ENCODE measurements around the gene TTC9C.
"Not testable (repeated sequence)": the region's sequence is repeated elsewhere in the genome, so short reads cannot be mapped to it uniquely, and the experiment has no call there.

TTC9C gene

DNA sequence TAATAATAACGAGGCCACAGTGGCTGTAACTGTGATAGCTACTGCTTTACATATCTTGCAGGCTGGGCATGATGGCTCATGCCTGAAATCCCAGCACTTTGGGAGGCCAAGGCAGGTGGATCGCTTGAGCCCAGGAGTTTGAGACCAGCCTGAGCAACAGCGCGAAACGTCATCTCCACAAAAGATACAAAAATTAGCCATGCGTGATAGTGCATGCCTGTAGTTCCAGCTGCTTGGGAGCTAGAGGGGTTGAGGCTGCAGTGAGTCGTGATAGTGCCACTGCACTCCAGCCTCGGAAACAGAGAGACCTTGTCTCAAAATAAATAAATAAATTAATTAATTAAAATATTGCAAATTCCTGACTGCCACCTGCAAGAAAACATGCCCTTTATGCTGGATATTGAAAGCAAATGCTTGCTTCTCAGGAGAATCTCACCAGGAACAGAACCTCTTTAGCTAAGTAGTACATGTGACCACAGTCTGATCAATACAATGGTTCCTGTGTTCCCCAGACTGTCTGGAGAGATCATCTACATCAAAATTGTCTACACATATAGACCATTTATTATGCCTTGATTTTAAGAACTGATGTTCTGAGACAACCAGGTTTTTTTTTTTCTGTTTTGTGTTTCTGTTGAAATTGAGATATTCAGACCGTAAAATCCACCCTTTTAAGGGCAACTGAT is 19.3 kb downstream of the TTC9C start:
- in situ Hi-C loops (cut with MboI; ENCODE audit: low sequenced_read_pairs), result no loop called here

DNA sequence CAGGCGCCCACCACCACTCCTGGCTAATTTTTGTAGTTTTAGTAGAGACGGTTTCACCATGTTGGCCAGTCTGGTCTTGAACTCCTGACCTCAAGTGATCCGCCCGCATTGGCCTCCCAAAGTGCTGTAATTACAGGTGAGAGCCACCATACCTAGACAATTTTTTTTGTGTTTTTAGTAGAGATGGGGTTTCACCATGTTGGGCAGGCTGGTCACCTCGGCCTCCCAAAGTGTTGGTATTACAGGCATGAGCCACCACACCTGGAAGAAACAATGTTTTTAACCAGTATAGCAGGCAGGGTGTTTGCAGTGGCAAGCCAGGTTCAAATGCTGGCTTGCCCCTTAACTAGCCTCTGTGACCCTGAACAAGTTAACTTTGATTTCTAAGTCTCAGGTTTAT is 21.6 kb downstream of the TTC9C start:
- in situ Hi-C loops (cut with MboI; ENCODE audit: low sequenced_read_pairs), result not testable (repeated sequence)

DNA sequence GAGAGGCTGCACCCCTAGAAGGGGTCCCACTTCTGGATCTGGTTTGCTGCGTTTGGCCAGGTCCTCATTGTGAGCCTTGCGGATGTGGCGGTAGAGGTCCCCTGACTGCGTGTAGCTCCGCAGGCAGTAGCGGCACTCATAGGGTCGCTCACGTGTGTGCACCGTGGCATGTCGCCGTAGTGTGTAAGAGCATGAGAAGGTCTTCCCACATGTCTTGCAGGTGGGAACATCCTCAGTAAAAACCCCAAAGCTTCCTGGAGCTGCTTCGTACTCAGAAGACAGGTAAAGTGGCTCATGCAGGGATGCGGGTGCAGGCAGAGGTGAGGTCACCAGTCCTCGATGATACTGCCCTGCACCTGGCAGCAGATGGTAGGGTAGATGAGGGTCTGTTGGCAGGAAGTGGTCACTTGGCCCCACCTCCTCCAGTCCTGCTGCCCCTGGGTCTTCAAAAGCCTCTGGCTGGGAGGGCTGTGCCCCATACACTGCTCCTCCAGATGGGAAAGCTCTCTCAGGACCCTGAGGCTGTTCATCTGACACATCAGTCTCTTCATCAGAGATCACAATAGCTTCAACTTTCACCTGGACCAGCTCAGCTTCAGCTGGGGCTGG is 24.0 kb downstream of the TTC9C start:
- in situ Hi-C loops (cut with MboI; ENCODE audit: low sequenced_read_pairs), result no loop called here

DNA sequence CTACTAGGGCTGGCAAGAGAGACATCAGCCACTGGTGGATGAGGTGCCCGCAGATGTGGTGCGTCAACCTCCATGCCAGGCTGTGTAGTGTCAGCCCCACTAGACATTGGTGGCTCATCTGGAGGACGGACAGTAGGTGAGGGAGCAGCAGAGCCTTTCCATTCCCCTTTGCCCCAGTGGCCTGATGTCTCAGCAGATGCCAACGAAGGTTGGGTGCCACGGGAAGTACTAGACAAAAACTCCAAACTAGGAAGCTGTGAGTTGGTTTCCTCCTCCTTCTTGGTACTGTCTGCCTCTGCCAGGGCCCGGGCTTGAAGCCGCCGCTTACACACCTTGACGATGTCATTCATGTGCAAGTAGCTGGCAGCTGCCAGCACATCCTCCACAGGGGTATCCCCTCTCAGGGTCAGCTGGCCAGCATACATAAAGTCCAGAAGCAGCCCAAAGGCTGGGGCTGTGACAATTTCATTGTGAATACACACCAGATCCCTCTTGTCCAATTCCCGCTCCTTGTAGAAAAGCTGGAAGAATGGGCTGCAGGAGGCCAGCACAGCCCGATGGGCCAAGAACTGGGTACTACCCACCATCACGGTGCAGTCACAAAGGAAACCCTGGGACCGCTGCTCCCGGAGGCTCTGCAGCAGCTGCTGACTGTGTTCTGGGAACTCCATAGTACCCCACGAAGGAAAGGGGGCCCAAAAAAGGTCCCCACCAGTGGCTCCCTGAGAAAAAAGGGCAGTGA is 24.9 kb downstream of the TTC9C start:
- in situ Hi-C loops (cut with MboI; ENCODE audit: low sequenced_read_pairs), result no loop called here

DNA sequence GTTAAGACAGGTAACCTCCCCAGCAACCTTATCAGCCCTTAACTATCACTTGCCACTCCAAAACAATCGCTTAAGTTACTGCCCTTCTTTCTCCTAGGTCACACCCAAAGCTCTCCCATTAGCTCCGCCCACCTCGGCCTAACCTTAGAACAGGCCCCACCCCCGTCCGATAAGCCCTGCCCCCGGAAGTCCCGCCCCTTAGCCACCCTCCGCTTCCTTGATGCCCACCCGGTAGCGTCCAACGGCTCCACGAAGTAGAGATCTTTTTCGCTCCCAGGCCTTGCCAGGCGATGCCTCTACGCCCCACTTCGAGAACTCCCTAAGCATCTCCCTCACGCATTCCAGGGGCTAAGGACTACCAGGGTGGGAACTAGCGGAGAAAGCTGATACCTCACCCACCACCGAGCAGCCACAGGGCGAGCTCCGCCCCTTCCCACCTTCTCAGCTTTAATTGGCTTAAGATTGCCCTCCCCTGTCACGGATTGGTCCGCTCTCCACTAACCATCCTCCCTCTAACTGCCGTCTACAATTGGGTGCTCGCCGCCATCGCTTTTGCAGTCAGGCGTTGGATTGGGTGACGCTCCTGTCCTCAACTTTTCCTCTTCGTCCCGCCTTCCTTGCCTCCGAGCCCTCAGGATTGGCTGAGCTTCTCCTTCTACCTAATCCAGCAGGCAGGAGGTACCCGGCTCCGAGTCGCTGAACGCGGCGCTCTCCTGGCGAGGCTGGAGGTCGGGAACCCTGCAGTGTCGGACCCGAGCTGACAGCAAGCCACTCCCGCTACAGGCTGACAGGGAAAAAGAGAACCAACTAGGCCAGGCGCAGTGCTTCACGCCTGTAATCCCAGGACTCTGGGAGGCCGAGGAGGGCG is 25.7 kb downstream of the TTC9C start, which contains the start of gene ZBTB3:
Gene ZBTB3 (minus strand): TSS at position 425 of the 868 bp plus-strand sequence. CDS start 496 bp downstream, outside the sequence.
- in situ Hi-C loops (cut with MboI; ENCODE audit: low sequenced_read_pairs), result no loop called here

DNA sequence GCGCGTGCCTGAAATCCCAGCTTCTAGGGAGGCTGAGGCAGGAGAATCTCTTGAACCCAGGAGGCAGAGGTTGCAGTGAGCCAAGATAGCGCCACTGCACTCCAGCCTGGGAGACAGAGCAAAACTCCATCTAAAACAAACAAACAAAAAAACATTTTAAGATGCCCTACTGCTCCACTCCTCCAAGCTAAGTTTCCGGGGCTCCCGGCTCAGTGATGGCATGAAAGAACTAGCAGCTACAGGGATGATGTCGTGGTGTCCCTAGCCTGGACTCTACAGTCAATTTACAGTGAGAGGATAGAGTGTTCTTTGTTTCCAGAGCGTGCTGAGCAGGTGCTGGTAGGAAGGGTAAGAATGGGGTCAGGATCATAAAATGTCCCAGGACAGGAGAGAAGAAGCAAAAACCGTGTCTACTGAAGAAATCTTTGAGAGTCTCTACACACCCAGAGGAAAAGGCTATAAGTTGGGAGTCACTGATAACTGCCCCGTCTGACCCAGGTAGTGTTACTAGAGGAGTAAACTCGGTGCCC is 26.9 kb downstream of the TTC9C start:
- in situ Hi-C loops (cut with MboI; ENCODE audit: low sequenced_read_pairs), result no loop called here

DNA sequence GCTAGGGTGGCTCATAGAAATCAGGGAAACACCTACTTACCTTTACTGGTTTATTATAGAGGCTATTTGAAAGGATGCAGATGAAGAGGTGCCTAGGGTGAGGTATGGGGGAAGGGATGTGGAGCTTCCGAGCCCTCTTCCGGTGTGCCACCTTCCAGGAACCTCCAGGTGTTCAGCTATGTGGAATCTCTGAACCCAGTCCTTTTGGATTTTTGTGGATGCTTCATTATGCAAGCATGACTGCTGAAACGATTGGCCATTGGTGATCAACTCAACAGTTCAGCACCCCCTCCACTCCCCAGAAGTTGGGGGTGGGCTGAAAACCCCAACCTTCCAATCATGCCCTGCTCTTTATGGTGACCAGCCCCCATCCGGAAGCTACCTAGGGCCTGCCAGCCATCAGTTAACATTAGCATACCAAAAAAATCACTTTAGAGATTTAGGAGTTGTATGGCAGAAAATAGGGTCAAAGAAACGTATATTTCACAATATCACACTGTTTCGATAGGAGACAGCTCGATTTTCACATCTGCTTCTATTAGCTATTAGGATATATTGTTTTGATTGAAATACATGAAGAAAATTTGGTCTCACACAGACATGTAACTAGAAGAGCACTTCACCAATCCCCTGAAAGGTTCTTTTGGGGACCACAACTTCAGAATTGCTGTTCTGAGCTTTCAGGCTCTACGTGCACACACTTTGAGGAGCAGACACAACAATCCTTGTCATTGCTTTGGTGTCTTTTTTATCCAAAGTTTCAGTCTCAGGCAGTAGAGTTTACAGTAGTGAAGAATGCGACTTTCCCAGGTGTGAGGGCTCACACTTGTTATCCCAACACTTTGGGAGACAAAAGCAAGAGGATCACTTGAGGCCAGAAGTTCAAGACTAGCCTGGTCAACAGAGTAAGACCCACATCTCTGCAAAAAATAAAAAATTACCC is 29.8 kb downstream of the TTC9C start:
- in situ Hi-C loops (cut with MboI; ENCODE audit: low sequenced_read_pairs), result no loop called here

DNA sequence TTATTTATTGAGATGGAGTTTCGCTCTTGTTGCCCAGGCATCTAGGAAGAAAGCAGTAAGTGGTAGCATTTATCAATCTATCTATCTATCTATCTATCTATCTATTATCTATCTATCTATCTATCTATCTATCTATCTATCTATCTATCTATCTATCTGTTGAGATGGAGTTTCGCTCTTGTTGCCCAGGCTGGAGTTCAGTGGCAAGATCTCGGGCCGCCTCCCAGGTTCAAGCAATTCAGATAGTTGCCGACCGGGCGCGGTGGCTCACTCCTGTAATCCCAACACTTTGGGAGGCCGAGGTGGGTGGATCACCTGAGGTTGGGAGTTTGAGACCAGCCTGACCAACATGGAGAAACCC is 32.6 kb downstream of the TTC9C start:
- in situ Hi-C loops (cut with MboI; ENCODE audit: low sequenced_read_pairs), result not testable (repeated sequence)

DNA sequence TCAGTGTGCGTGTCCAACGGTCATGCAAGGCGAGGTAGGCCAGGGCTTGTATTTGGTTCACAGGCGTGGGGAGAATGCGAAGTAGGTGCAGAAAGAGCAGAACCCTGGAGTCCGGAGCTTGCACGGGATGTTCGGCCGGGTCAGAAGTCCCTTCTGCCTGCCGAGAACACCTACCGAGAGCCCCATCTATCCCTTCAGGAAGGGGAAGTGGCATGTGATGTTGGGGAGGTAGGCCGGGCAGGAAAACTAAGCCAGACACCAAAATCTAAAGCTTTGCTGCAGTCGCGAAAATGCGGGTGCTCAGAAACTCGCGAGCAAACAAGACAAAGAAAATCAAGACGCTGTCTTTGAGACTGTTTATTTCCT is 42.5 kb downstream of the TTC9C start:
- in situ Hi-C loops (cut with MboI; ENCODE audit: low sequenced_read_pairs), result no loop called here

DNA sequence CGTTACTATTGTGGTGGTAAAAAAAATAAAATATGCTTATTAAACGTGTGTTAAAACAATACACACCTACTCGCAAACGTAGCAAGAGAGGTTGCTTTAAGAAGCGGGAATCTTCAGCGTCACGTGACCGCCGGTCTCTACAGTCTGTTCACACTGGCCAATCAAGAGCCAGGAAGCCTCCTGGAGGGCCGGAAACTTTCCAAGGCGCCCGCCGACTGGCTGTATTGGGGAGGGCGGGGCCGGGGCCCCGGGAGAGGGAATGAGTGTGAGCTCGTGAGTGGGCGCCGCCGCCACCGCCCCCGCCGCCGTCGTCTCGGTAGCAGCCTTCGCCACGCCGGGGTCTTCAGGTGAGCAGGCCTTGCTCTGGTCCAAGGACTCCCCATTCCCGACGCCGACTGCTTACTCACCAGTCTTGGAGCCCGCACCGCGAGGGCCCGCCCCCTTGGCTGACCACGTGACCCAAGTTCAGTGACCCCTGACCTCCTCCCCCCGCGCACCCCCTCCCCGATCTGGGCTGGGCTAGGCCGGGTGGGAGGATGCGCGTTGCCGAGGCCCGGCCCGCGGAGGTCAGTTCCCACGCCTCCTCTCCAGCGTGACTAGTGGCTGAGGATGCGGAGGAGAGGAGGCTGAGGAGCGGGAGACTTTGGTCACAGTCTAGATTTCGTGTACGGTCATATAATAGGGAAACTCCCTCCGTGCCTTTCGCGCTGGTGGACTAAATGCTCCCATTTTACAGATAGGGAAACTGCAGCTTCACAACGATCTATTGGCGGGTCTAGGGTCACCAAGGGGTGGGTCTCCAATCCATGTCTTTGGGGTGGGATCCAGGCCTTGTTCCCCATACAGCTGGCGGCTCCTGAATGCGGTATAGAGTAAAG is 43.1 kb downstream of the TTC9C start, which contains the start of gene TAF6L:
Gene TAF6L (plus strand): TSS at position 253 of the 878 bp plus-strand sequence. CDS start 4,388 bp downstream, outside the sequence.
- in situ Hi-C loops (cut with MboI; ENCODE audit: low sequenced_read_pairs), result no loop called here

DNA sequence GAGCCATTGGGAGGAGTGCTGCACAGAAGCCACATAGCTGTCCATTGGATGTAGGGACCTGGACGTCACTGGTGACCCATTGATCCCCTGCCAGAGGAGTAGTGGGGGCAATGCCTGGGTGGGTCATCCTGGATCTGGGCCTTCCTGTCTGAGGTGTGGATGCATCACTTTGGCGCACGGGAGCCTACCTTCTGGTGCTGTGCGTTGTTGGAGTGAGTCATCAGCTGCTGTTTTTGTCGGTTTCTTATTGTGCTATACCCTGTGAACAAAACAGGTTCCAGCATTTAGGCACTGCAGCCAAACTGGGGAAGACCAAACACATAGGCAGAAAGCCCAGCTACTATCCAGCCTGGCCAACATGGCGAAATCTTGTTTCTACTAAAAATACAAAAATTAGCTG is 46.1 kb downstream of the TTC9C start:
- in situ Hi-C loops (cut with MboI; ENCODE audit: low sequenced_read_pairs), result no loop called here

DNA sequence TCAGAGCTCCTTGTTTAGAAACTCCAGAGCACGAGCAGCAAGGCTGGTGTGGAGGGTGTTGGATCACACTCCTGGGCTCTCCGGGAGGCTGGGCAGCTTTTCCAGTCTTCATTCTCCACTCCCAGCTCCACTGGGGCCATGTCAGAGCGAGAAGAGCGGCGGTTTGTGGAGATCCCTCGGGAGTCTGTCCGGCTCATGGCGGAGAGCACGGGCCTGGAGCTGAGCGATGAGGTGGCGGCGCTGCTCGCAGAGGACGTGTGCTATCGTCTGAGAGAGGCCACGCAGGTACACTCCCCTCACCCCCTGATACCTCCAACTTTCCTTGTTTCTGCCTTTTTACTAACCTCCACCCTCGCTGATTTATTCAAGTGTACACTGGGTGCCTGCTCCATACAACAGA is 47.4 kb downstream of the TTC9C start:
- in situ Hi-C loops (cut with MboI; ENCODE audit: low sequenced_read_pairs), result no loop called here

DNA sequence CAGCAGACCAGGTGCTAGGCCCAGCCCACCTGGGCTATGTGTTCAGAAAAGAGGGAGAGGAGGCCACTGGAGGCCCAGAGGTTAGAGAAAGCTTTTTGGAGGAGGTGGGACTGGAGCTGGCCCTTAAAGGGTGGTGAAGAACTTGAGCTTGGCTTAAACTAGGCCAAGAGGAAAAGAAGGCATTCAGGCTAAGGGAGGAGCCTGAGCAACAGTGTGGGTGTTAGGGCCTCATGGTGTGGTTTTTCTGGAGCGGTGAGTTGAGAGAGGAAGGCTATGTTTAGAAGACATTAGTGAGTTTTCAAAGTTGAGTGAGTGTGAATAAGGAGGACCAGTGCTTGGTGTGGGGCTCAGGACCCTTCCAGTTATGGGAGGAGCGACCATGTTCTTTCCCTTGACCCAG is 49.1 kb downstream of the TTC9C start:
- in situ Hi-C loops (cut with MboI; ENCODE audit: low sequenced_read_pairs), result no loop called here

DNA sequence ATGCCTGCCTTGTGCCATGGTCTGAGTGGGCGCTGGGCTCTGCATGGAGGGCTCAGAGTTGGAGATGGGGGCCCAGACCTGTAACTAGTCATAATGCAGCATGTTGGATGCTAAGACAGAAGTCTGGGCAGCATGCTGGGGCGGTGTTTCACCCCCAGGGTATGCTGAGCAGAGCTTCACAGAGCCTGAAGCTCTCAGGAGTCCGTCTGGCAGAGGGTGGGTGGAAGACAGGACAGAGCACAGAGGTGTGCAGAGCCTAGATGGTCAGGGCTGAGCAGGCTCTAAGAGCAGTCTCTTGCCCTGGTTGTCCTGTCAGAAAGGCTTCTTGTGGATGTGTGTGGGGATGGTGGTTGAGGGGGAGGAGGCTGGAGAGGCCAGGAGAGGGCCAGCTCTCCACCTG is 50.2 kb downstream of the TTC9C start:
- in situ Hi-C loops (cut with MboI; ENCODE audit: low sequenced_read_pairs), result no loop called here

DNA sequence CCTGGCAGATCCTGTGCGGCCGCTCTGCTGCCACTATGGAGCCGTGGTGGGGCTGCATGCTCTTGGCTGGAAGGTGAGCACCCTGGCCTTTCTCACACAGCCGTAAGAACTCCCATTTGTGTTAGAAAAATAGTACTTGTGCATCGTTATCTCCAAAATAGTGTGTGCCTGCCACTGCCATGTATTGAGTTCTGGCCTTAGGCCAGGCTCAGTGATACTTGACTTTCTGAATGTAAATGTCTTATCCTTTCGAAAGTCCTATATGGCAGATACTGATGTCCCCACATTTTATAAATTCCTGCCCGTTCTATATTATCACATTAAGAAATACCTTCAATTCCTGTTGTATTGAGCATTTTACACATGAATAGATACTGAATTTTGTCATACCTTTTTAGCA is 54.5 kb downstream of the TTC9C start:
- in situ Hi-C loops (cut with MboI; ENCODE audit: low sequenced_read_pairs), result no loop called here

DNA sequence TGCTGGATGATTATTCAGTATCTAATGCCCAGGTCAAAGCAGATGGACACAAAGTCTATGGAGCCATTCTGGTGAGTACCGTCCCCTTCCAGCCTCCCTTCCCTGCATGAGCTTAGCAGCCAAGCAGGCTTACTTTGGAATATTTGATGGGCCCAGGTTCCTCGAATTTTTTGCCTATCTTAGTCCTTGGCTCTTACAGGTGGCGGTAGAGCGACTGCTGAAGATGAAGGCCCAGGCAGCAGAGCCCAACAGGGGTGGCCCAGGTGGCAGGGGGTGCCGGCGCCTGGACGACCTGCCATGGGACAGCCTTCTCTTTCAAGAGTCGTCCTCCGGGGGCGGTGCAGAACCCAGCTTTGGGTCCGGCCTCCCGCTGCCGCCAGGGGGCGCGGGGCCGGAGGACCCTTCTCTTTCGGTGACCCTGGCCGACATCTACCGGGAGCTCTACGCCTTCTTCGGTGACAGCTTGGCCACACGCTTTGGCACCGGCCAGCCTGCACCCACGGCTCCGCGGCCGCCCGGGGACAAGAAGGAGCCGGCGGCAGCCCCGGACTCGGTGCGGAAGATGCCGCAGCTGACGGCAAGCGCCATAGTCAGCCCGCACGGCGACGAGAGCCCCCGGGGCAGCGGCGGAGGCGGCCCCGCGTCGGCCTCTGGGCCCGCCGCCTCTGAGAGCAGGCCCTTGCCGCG is 58.2 kb downstream of the TTC9C start:
- in situ Hi-C loops (cut with MboI; ENCODE audit: low sequenced_read_pairs), result no loop called here

DNA sequence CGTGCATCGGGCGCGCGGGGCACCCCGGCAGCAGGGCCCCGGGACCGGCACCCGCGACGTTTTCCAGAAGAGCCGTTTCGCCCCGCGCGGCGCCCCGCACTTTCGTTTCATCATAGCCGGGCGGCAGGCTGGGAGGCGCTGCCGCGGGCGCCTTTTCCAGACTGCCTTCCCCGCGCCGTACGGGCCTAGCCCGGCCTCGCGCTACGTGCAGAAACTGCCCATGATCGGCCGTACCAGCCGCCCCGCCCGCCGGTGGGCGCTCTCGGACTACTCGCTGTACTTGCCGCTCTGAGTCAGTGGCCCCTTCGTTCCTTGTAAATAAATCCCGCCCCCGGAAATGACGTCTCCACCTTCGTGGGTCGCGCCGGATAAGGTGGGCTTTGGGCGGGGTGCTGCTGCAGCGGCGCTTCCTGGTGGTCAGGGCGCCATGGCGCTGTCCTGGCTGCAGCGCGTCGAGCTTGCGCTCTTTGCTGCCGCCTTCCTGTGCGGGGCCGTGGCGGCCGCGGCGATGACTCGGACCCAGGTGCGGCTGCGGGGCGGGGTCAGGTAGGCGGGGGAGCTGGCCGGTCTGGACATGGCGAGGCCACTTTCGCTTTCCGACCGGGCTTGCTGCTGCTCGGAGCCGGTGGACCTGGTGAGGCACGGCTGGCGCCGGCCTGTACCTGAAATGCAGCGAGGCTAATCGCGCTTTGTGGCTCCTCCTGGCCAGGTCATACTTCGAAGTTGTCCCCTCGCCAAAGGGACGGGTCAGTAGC is 58.9 kb downstream of the TTC9C start, which contains the start of gene TMEM179B:
Gene TMEM179B (plus strand): TSS at position 398 of the 755 bp plus-strand sequence. CDS start 30 bp downstream, at position 428.
- in situ Hi-C loops (cut with MboI; ENCODE audit: low sequenced_read_pairs), result no loop called here

Data from HL-60/S4 treated with retinoic acid at 250 ng/mL for 4 days and 3 days (cell line).